GM19240 (cell line): Measurements from ENCODE around the gene PTPRE.
"Not testable (repeated sequence)": the region's sequence is repeated elsewhere in the genome, so short reads cannot be mapped to it uniquely, and the experiment has no call there.

Source experiments
- DNase-seq: peaks from one replicate; pipeline ENCODE4 v3.0.0; 2011; ENCODE audit warnings: low spot score; ENCODE audit not compliant: insufficient read length

Gene PTPRE

GRCh38 chr10:128087884-128088709 is 181.2 kb downstream of the PTPRE start:
- no peak for DNase-seq

- DNase-seq, result no peak
Observed at GRCh38 chr10:128091636-128092210, 184.8 kb downstream of the PTPRE start.

DNA sequence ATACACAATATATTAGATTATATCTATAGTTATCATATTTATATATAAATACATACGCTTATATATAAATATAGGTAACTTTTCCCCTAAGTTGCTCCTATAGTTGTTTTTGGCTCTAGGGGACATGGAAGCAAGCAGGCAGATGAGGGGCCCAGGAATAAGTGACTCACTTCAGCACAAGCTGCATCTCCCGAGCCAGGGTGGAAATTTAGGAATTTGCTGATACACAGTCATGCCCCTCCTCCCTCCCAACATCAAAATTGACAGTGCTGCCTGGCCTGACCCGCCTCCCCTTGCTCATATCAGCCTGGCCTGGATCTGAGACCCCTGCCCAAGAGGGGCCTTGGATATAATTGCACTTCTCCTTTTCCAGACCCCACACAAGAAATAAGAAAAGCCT is 185.6 kb downstream of the PTPRE start:
- DNase-seq, result no peak

- not testable (repeated sequence) for DNase-seq
Observed at GRCh38 chr10:128094596-128094995, 187.7 kb downstream of the PTPRE start.

DNA sequence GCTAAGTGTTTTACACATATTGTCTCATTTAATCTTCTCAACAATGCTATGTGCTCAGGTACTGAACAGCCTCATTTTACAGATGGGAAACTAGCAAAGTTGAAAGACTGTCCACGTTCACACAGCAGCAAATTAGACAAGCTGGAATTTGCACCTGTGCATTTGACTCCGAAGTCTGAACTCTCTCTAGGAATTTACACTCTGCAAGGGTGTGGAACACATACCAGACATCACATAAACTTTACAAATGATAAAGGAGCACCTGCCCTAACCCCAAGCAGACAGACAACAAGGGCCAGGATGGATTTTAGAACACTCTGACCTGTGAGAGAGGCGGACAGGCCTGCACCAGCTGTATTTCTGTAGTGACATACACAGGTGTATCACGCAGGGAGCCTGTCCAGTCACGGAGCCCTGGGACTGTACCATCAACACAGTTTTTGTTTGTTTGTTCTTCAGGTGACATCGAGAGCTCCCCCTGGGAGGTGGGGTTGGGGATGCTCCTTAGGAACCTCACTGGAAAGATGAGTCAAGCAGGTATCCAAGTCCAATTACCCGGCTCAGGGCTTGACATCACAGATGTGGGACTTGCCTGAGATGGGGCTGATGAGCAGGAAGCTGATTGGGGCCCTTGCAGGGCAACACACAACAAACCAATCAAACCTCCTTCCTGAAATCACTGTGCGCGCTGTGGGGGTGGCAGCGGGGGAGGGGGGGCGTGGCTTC is 188.3 kb downstream of the PTPRE start:
- DNase-seq, result no peak

DNA sequence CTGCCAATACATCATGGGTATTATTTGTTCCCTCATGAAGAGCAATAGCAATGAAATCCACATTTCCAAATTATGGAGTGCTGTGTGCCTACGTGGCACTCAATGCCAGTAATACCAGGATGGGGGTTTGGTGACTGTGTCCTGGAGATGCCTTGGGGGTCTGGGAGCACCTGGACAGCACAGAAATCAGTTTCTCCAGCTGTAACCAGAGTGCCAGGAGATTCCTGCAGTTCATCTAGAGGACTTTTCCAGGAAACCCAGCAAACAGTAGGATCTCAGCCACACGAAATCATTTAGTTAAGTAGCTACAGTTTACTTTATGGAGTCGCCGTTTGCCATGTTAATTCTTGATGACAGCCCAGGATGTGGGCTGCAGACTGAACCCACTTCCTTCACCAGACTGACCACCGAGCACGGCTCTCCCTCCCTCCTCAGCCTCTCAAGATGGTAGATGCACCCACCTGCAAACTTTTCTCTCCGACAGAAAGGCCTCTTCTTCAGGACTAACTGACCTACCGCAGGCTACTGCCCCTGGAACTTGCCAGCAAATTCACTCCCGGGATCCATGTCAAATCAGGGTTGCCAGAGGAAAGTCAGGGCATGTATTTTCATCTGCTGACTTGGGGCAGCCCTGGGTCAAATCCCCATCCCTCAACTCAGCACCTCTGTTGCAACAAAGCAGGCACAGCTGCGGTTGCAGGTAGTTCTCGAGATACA is 189.0 kb downstream of the PTPRE start:
- no peak for DNase-seq

GRCh38 chr10:128096486-128097199 is 189.7 kb downstream of the PTPRE start:
- DNase-seq, result no peak

DNA sequence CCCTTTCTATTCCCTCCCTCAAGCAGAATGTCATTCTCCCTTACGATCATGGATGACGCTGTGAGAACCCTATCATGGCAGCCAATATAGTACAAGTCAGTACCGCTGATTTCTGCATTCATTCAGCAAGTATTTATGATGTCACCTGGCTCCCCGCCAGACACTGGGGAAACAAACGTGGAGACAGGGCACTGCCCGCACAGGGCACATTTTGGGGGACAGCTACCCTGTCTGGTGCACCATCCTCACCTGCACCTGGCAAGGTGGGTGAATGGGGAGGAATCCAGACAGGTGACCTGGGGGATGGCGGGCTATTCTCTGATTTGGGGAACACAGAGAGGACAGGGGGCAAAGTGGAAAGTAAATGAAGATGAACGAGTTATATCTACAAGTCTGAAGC is 190.9 kb downstream of the PTPRE start:
- no peak for DNase-seq

DNA sequence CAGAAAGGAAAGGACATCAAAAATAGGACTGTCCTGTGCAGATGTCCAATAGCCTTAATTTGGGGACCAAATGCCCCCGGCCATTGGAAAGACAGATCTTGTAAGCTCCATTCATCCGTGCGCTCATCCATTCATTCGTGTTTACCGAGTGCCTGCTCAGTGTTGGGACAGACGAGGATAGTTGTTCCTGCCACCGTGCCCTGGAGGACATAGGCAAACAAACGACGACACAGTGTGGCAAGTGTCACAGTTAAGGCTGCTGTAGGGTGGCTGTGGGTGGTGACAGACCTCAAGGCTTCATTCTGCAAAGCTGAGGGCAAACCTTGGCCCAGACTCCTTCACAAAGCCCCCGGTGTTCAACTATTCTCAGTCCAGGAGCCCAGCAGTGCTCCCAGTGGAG is 191.7 kb downstream of the PTPRE start:
- DNase-seq, result no peak

DNA sequence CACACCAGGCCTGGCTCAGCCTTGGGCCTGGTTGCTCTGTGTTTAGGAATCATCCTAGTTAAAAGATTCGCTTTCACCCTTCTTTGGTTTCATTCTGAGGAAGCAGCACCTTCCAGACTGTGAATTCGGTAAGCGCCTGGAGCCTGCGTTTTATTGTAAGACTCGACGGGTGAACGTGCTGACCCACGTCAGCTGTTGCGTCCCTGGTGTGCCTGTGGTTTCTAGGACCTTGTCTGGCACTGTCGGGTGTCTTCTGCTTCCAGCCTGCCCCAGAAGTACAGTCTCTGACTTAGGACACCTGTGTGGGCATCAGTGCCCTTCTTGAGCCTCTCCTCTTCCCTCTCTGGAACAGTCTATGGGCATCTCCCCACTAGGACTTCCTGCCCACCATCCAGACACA is 193.0 kb downstream of the PTPRE start:
- DNase-seq, result no peak

GRCh38 chr10:128101901-128102300 is 195.0 kb downstream of the PTPRE start:
- DNase-seq, result no peak

- DNase-seq, result no peak
Observed at GRCh38 chr10:128102480-128103228, 195.8 kb downstream of the PTPRE start.

- no peak for DNase-seq
Observed at GRCh38 chr10:128103229-128103714, 196.4 kb downstream of the PTPRE start.

GRCh38 chr10:128105383-128105782 is 198.5 kb downstream of the PTPRE start:
- no peak for DNase-seq

- DNase-seq, result no peak
Observed at GRCh38 chr10:128109707-128110106, 202.8 kb downstream of the PTPRE start.

GRCh38 chr10:128110339-128110738 is 203.4 kb downstream of the PTPRE start:
- DNase-seq, result no peak

- no peak for DNase-seq
Observed at GRCh38 chr10:128111696-128112095, 204.8 kb downstream of the PTPRE start.

DNA sequence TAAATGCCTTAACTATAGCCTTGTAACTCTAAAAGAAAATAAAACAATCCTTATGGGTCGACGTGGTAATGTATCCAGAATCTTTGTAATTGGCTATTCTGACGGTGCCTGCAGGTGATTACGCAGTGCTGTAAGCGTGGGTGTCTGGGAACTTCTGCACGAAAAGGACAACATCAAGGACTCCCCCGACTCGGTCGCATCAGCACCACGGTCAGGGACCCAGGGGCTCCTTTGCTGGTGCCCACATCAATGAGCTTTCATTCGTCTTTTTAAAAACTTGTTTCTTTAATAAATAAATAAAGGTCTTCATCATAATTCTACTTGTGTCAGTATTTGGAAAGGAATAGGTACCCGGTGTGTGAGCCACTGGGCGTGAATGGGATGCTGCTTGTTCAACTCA is 206.1 kb downstream of the PTPRE start:
- no peak for DNase-seq

GRCh38 chr10:128114901-128115300 is 208.0 kb downstream of the PTPRE start:
- DNase-seq, result no peak

DNA sequence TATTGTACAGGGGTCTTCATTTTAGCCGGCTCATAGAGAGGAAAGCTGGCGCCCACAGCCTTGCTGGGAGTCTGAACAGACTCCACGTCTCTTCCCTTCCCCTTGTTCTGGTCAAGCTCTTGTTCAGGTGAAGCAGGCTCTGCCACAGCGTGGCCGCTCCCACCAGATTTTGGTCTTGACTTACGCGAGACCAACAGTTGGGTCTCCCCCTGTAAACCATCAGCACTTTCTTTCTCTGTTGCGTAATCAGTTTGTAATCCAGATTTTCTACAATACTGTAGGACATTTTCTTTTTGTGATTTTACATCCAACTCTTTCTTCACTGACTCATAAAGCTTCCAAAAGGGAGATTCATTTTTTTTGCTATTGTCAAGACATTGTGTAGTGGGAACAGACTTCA is 208.5 kb downstream of the PTPRE start:
- no peak for DNase-seq
